IgD-negative memory B cell (primary cell): ENCODE measurements around the gene SARDH. TPM values are rescaled to one million over a fixed set of nuclear protein-coding genes. Genes with fewer than 3 reads are reported as not detected.

Experiments used
- H3K27ac Mint-ChIP-seq, 3 donors: one replicate each; pipeline ENCODE4 v1.8.0; 2020 to 2022; ENCODE audit warnings: mild to moderate bottlenecking in 3 of 3, mixed read lengths in 3 of 3, moderate library complexity in 1 of 3
- H3K27me3 Mint-ChIP-seq: one replicate; pipeline ENCODE4 v1.8.0; 2021; ENCODE audit warnings: mixed read lengths
- H3K36me3 Mint-ChIP-seq: one replicate; pipeline ENCODE4 v1.8.0; 2020; ENCODE audit warnings: mild to moderate bottlenecking, mixed read lengths
- H3K4me1 Mint-ChIP-seq, 3 donors: one replicate each; pipeline ENCODE4 v1.8.0; 2020 to 2022; ENCODE audit warnings: mixed read lengths in 3 of 3, mild to moderate bottlenecking in 1 of 3
- H3K4me3 Mint-ChIP-seq, 4 donors: one replicate each; pipeline ENCODE4 v1.8.0; 2020 to 2022; ENCODE audit warnings: mild to moderate bottlenecking in 4 of 4, mixed read lengths in 4 of 4, moderate library complexity in 3 of 4
- H3K9me3 Mint-ChIP-seq, 3 donors: one replicate each; pipeline ENCODE4 v1.8.0; 2020 to 2021; ENCODE audit warnings: mixed read lengths in 3 of 3, mild to moderate bottlenecking in 1 of 3
- polyA plus RNA-seq: library from polyadenylated mRNA; unstranded; fragments of 300-500 nt; fragmentation: Illumina TruSeq; gene quantifications from one replicate; pipeline ENCODE4 v1.2.3, GENCODE V29; 2021

The SARDH gene
- polyA plus RNA-seq, 1 donor from 2014 or later = 0.30 TPM

GRCh38 chr9:133689151-133689763 lies 48.9 kb downstream of the SARDH start:
- Mint-ChIP-seq H3K27ac (no peak overlapping the region), H3K27me3 (peaks cover 7% of the 10 kb centered on the region), H3K36me3 (no peaks in the 10 kb centered on the region), H3K9me3 (no peaks in the 10 kb centered on the region), H3K4me3 (no peak overlapping the region), H3K4me1 (no peaks in the 10 kb centered on the region)

GRCh38 chr9:133687856-133688761 lies 50.0 kb downstream of the SARDH start:
- Mint-ChIP-seq H3K4me1 (peaks cover 0 to 2% (median 0%) of the 10 kb centered on the region in 3 donors), H3K27me3 (peaks cover 3% of the 10 kb centered on the region), H3K4me3 (no peak overlapping the region), H3K36me3 (no peaks in the 10 kb centered on the region), H3K27ac (no peak overlapping the region), H3K9me3 (no peaks in the 10 kb centered on the region)

- H3K9me3 Mint-ChIP-seq = no peaks in the 10 kb centered on the region
- H3K27me3 Mint-ChIP-seq = no peaks in the 10 kb centered on the region
- H3K27ac Mint-ChIP-seq = no peak overlapping the region
- no peaks in the 10 kb centered on the region for H3K36me3 Mint-ChIP-seq
- no peak overlapping the region for H3K4me3 Mint-ChIP-seq
- H3K4me1 Mint-ChIP-seq = peaks cover 0 to 2% (median 0%) of the 10 kb centered on the region in 3 donors
Observed at GRCh38 chr9:133686642-133687575, 51.2 kb downstream of the SARDH start.

- Mint-ChIP-seq H3K27me3 (no peaks in the 10 kb centered on the region), H3K4me1 (peaks cover 0 to 2% (median 0%) of the 10 kb centered on the region in 3 donors), H3K27ac (peak overlapping the region in 2 of 3 donors; percentile 23 to 82), H3K36me3 (no peaks in the 10 kb centered on the region), H3K4me3 (no peak overlapping the region), H3K9me3 (no peaks in the 10 kb centered on the region)
Observed at GRCh38 chr9:133685653-133686609, 52.2 kb downstream of the SARDH start.

- Mint-ChIP-seq H3K9me3 (no peaks in the 10 kb centered on the region), H3K27ac (no peak overlapping the region), H3K36me3 (no peaks in the 10 kb centered on the region), H3K4me3 (no peak overlapping the region), H3K27me3 (no peaks in the 10 kb centered on the region), H3K4me1 (peaks cover 0 to 2% (median 0%) of the 10 kb centered on the region in 3 donors)
Observed at GRCh38 chr9:133684936-133685361, 53.2 kb downstream of the SARDH start.

GRCh38 chr9:133684121-133684935 lies 53.8 kb downstream of the SARDH start:
- Mint-ChIP-seq H3K27ac (no peak overlapping the region), H3K4me1 (peaks cover 0 to 2% (median 0%) of the 10 kb centered on the region in 3 donors), H3K4me3 (no peak overlapping the region), H3K27me3 (no peaks in the 10 kb centered on the region), H3K9me3 (no peaks in the 10 kb centered on the region), H3K36me3 (no peaks in the 10 kb centered on the region)

GRCh38 chr9:133683586-133684120 lies 54.5 kb downstream of the SARDH start:
- Mint-ChIP-seq H3K27me3 (no peaks in the 10 kb centered on the region), H3K36me3 (no peaks in the 10 kb centered on the region), H3K9me3 (no peaks in the 10 kb centered on the region), H3K4me1 (peaks cover 0 to 2% (median 0%) of the 10 kb centered on the region in 3 donors), H3K4me3 (peak overlapping the region in 1 of 4 donors; percentile 60), H3K27ac (peak overlapping the region in 1 of 3 donors; percentile 67)

GRCh38 chr9:133682818-133683585 lies 55.1 kb downstream of the SARDH start:
- no peak overlapping the region for H3K4me3 Mint-ChIP-seq
- H3K9me3 Mint-ChIP-seq = no peaks in the 10 kb centered on the region
- H3K4me1 Mint-ChIP-seq = peaks cover 0 to 2% (median 0%) of the 10 kb centered on the region in 3 donors
- peak overlapping the region in 1 of 3 donors; percentile 67 for H3K27ac Mint-ChIP-seq
- H3K27me3 Mint-ChIP-seq = no peaks in the 10 kb centered on the region
- H3K36me3 Mint-ChIP-seq = no peaks in the 10 kb centered on the region

- Mint-ChIP-seq H3K4me1 (peaks cover 0 to 2% (median 0%) of the 10 kb centered on the region in 3 donors), H3K27ac (no peak overlapping the region), H3K9me3 (no peaks in the 10 kb centered on the region), H3K4me3 (no peak overlapping the region), H3K36me3 (no peaks in the 10 kb centered on the region), H3K27me3 (peaks cover 4% of the 10 kb centered on the region)
Observed at GRCh38 chr9:133681658-133682306, 56.4 kb downstream of the SARDH start.

GRCh38 chr9:133680976-133681657 lies 57.0 kb downstream of the SARDH start:
- Mint-ChIP-seq H3K4me3 (no peak overlapping the region), H3K36me3 (no peaks in the 10 kb centered on the region), H3K27me3 (peaks cover 4% of the 10 kb centered on the region), H3K4me1 (peaks cover 0 to 2% (median 2%) of the 10 kb centered on the region in 3 donors), H3K27ac (no peak overlapping the region), H3K9me3 (no peaks in the 10 kb centered on the region)

- peaks cover 0 to 2% (median 2%) of the 10 kb centered on the region in 3 donors for H3K4me1 Mint-ChIP-seq
- H3K9me3 Mint-ChIP-seq = no peaks in the 10 kb centered on the region
- no peak overlapping the region for H3K4me3 Mint-ChIP-seq
- H3K36me3 Mint-ChIP-seq = no peaks in the 10 kb centered on the region
- no peak overlapping the region for H3K27ac Mint-ChIP-seq
- H3K27me3 Mint-ChIP-seq = peaks cover 4% of the 10 kb centered on the region
Observed at GRCh38 chr9:133680250-133680975, 57.7 kb downstream of the SARDH start.
